Measurements from ENCODE around the gene SPEF1. TPM values are rescaled to one million over a fixed set of nuclear protein-coding genes. Genes with fewer than 3 reads are reported as not detected.
A peak's percentile ranks its signal among the peaks of the same experiment; 100 is the strongest.

The SPEF1 gene
- total RNA-seq, 1 donor from 2014 or later, result 0.54 TPM

GRCh38 chr20:3818155-3819151 lies 37.2 kb upstream of the SPEF1 start:
- DNase-seq (ENCODE audit: low read depth, low spot score), result peak; percentile 58
- H3K4me1 Mint-ChIP-seq, result peaks cover 29% of the 10 kb centered on the region
- H3K27ac Mint-ChIP-seq (ENCODE audit: unreplicated experiment), result no peak overlapping the region
- H3K4me3 Mint-ChIP-seq, result peak overlapping the region; percentile 97
- TF ChIP-seq CTCF (conservative IDR thresholded peaks at IDR 0.05), result peak; percentile 73
- no peaks in the 10 kb centered on the region for H3K36me3 Mint-ChIP-seq (ENCODE audit: low read depth)
- H3K27me3 Mint-ChIP-seq (ENCODE audit: low read depth), result no peaks in the 10 kb centered on the region
- no peaks in the 10 kb centered on the region for H3K9me3 Mint-ChIP-seq

- H3K4me1 Mint-ChIP-seq, result peaks cover 28% of the 10 kb centered on the region
- TF ChIP-seq CTCF (conservative IDR thresholded peaks at IDR 0.05), result no peak
- no peaks in the 10 kb centered on the region for H3K9me3 Mint-ChIP-seq
- H3K4me3 Mint-ChIP-seq, result no peak overlapping the region
- no peaks in the 10 kb centered on the region for H3K27me3 Mint-ChIP-seq (ENCODE audit: low read depth)
- no peaks in the 10 kb centered on the region for H3K36me3 Mint-ChIP-seq (ENCODE audit: low read depth)
- no peak overlapping the region for H3K27ac Mint-ChIP-seq (ENCODE audit: unreplicated experiment)
- DNase-seq (ENCODE audit: low read depth, low spot score), result no peak
Observed at GRCh38 chr20:3815703-3816315, 34.6 kb upstream of the SPEF1 start.

- Mint-ChIP-seq H3K27me3 (ENCODE audit: low read depth) (no peaks in the 10 kb centered on the region), H3K27ac (ENCODE audit: unreplicated experiment) (no peak overlapping the region), H3K36me3 (ENCODE audit: low read depth) (no peaks in the 10 kb centered on the region), H3K9me3 (no peaks in the 10 kb centered on the region), H3K4me3 (no peak overlapping the region), H3K4me1 (peaks cover 25% of the 10 kb centered on the region)
- no peak for DNase-seq (ENCODE audit: low read depth, low spot score)
- TF ChIP-seq CTCF (conservative IDR thresholded peaks at IDR 0.05), result no peak
Observed at GRCh38 chr20:3814928-3815495, 33.8 kb upstream of the SPEF1 start.

- Mint-ChIP-seq H3K4me1 (peaks cover 21% of the 10 kb centered on the region), H3K27me3 (ENCODE audit: low read depth) (no peaks in the 10 kb centered on the region), H3K9me3 (no peaks in the 10 kb centered on the region), H3K36me3 (ENCODE audit: low read depth) (no peaks in the 10 kb centered on the region), H3K4me3 (no peak overlapping the region), H3K27ac (ENCODE audit: unreplicated experiment) (no peak overlapping the region)
- no peak for TF ChIP-seq CTCF (conservative IDR thresholded peaks at IDR 0.05)
- no peak for DNase-seq (ENCODE audit: low read depth, low spot score)
Observed at GRCh38 chr20:3813848-3814581, 32.8 kb upstream of the SPEF1 start.

All from neural crest cell (in vitro differentiated cells).